CD4-positive, alpha-beta T cell treated with Interleukin-17A for 1 hour (primary cell): ENCODE data around the gene CASP9.

Experiments used
- DNase-seq: peaks from one replicate; pipeline ENCODE4 v3.0.0-alpha.2; 2020

The CASP9 gene

DNA sequence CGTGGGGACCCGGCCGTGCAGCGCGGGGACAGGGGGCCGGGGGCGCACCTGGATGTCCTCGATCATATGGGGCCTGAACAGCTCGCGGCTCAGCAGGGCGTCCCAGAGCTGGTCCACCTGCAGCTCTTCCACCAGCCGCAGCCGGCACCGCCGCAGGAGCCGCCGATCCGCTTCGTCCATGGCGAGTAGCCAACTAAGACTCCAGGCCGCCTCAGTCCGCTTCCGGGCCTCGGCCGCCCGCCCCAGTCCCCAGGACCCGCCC is at the start of gene CASP9:
CASP9 (minus strand) TSS at position 195 of the 262 bp plus-strand sequence; CDS start at position 180, 15 bp downstream.
- DNase-seq = no peak

DNA sequence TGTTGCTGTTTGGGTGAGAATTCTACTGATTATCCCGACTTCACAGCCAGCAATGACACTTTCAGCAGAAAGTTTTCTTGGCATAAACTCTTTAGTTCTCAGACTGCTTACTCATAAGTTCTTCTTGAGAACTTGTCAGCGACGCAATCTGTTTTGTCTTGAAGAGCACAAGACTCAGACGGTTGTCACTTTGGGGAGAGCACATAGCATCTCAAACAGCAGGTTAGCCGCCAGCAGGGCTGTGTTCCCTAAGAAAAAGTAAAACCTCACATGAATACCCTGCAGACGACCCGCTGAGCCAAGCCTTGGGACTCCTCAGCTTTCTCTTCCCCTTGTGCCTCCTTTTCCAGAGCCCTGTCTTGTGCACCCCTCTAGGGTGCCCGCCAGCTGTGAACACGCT is 49.5 kb upstream of the CASP9 start:
- DNase-seq = no peak

DNA sequence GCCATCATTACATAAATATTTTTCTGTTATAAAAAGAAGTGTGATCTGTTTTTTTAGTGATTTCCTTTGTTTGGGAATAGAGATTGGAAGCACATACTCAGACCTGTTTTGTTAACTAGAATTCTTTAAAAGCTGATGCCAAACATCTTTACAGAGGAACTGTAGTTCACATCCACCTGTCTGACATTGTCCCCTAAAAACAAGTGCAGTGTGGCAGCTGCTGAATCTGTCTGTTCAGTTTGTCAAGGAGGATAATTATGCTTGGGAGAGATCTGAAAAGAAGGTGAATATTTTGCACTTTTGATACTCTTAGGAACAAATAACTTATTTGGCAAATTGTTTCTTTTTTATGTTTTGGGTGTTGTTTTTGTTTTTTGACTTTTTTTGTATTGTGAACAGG is 47.3 kb upstream of the CASP9 start:
- DNase-seq = no peak

DNA sequence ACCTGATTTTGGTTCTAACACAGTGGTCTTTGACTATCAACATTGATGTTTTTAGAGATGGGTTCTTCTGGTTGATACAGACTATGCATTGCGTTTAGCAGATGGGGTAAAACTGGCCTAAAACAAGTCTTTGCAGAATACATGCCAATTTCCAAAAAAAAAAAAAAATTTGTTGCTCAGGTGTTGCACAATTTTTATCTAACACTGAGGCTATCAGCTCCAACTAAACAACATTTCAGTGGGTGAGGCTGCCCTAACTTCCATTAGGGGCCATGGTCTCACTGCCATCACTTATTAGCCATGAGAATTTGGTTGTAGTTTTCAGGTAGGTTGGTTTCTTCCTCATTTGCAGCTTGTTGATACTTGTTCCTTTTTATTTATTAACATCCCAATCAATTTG is 46.8 kb upstream of the CASP9 start:
- DNase-seq = no peak

DNA sequence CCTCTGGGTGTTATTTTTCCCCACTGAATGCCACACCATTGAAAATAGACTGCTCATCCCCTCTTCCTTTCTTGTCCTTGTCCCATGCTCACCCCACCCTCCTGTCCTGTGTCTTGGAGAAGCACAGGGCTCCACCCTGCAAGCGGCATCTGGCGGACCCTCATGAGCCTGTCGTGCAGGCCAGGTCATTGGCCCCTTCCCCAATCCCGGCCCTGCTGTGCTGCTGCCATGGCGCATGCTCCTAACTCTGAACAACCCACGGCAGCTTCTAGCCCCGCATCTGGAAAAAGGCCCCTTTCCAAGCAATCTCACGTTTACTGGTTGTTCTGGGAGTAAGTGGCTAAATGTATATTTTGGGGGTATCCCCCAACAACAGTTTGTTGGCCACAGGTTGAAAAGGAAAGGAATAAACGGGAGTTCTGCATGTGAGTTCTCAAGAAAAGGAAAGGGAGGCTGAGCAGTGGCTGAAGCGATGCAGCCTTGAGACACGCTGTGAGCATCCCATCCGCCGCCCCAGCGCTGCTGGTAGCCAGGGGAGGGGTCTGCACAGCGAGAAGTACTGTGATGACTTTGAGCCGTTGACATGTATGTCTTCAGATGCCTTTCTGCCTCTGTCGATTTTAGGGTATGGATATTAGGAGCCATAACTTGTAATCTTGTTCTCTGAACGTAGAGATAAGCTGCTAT is 44.5 kb upstream of the CASP9 start:
- DNase-seq = no peak

DNA sequence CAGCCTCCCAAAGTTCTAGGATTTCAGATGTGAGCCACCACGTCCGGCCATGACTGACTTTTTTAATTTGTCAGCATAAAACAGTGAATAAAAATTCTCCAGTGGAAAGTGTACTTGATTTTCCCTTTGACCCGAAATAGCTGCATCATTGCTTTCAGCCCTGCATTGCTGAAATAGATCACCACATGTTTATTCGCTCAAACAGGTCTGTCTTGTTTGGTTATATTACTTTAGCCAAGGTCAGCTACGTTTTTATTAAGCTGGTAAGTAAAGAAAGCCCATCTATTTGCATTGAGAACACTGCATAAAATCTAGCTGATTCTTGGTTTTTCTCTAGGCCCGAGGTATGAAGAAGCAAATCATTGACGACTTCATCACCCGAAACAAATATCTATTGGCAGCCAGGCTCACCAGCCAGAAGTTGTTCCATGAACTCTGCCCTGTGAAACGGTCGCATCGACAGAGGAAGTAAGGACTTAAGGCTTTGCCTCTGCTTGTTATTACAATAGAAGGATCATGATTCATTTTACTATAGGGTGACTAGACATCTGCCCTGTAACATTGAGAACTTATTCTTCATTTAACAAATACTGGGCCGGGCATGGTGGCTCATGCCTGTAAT is 35.3 kb upstream of the CASP9 start:
- DNase-seq = no peak

DNA sequence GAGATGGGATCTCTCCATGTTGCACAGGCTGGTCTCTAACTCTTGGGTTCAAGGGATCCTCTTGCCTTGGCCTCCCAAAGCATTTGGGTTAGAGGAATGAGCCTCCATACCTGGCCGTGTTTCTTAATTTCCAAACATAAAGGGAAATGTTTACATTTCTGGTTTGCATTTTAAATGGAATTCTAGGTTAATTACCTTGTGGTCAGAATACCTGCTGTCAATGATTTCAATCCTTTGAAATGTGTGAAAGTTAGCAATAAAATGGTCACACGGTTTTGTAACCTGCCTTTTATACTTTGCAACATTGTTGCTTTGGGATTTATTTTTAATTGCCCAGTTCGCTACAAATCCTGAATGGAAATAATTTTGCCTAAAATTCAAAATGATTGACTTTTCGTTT is 34.5 kb upstream of the CASP9 start:
- DNase-seq = no peak

DNA sequence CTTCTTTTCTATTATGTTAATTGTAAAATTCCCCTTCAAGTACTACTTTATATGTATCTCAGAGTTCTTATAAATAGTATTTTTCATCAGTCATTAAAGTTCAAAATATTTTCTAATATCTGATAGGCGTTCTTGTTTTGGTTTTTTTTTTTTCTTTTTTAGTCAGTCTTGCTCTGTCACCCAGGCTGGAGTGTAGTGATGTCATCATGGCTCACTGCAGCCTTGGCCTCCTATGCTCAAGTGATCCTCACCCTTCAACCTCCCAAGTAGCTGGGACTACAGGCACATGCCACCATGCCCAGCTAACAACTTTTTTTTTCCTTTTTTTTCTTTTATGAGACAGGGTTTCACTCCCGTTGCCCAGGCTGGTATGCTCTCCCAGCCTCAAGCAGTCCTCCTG is 33.6 kb upstream of the CASP9 start:
- no peak for DNase-seq

DNA sequence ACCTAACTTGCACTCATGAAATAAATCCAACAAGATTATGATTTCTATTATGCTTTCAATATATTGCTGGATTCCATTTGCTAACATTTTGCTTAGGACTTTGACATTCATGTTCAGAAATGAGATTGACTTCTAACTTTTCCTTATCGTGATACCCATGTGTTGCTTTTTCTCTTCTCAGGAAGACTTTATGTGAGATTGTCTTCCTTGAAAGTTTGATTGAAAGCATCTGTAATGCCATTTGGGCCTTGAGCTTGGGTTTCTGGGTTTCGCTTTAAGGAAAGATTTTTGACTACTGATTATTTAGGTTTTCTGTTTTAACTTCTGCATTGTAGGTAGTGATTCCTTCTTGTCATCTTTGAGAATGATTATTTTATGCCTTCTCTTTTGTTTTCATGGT is 33.0 kb upstream of the CASP9 start:
- no peak for DNase-seq

DNA sequence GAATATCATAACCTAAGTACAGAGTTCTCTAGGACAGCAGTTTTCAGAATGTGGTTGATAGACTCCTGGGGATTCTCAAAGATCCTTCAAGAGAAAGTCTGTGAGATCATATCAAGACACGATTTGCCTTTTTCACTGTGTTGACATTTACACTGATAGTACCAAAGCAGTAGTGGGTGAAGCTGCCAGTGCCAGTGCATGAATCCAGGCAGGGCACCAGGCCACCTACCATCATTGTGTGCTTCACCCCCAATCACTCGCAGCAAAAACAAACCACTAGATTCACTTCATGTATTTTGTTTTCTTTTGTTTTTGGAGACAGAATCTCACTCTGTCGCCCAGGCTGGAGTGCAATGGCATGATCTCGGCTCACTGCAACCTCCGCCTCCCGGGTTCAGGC is 26.6 kb upstream of the CASP9 start:
- no peak for DNase-seq

DNA sequence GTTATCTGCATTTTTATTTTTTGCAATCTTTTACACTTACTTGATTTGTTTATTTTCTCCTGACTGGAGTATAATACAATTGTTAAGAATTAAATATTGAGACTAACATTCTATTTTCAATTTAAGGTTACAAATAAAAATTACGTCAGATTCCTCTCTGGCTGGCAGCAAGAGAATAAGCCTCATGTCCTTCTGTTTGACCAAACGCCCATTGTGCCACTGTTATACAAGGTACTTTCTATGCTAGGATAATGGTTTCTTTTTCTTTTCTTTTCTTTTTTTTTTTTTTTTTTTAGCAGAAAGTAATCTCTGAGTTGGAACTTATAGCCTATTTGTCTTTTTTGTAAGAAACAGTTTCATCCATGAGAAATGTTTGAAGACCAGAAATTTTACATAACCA is 22.6 kb upstream of the CASP9 start:
- DNase-seq = no peak

DNA sequence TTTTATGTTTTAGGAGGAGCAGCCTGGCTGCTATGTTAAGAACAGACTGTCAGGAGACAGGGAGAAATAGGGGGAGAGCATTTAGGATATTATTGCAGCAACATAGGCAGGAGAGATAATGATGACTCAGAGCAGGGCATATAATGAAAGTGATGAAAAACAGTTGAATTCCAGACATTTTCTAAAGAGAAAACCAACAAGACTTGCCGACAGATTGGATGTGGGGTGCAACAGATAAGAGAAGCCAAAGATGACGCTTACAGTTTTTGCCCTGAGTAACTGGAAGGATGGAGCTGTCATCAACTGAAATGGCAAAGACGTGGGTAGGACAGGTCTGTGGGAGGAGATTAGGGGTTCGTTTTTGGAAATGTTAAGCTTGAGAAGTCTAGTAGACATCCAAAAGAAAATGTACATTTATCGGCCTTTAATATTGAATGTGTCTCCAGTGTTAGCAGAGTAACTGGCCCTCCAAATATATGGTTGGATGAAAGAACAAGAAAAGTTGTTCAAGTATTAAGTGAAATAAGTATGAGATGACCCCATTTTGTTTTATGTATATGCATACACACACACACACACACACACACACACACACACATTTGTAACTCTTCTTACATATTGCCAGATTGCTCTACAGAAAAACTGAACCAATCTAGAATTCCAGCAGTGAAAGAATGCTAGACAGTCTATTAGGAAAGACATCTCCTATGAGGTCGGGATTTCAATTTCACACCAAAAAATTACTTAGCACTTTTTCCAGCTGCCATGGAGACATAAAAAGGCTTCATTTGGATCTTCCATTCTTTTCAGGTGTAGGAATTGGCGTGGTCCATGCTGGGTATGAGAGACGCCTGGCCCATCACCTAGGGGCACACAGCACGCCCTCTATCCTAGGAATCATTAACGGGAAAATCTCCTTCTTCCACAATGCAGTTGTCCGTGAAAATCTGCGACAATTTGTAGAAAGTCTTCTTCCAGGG is 19.9 kb upstream of the CASP9 start:
- no peak for DNase-seq

DNA sequence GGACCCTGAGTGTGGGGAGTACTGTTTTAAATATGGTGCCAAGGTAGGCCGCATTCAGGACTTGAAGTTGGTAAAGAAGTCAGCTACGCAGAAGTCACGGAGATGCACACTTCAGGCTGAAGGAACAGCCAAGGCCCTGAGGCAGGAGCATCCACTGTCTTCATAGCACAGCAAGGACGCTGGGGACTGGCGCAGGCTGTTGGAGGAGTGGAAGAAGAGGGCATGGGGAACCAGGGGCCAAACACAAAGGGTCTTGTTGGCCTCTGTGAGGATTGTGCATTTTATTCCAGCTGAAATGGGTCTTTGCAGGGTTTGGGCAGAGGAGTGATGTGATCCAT is 19.2 kb upstream of the CASP9 start:
- no peak for DNase-seq

DNA sequence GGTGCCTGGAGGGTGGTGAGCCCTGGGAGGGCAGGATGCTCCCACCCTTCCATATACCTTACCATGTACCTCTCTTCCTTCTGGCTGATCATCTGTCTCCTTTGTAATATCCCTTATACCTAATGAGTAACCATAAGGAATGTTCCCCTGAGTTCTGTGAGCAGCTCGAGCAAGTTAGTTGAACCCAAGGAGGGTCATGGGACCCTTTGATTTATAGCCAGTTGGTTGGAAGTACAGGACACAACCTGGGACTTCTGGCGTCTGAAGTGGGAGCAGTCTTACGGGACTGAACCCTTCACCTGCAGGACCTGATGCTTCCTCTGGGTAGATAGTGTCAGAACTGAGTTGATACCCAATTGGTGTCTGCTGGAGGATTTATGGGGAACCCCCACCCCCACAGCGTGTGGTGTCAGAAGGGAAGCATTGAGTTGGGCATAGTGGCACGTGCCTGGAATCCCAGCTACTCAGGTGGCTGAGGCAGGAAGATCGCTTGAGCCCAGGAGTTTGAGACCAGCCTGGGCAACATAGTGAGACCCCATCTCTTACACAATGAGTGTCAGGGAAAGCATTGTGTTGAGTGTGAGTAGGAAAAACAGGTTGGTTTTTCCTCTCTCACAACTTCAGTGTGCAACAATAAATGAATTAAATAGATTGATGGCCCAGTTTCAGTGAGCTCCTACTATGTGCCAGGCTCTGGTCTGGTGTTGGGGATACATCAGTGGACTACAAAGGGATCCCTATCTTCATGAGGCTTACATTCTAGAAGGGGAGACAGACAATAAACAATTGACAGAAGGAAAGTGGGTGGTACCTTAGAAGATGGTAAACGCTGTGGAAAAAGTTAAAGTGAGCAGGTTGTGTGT is 18.6 kb upstream of the CASP9 start:
- DNase-seq = no peak

DNA sequence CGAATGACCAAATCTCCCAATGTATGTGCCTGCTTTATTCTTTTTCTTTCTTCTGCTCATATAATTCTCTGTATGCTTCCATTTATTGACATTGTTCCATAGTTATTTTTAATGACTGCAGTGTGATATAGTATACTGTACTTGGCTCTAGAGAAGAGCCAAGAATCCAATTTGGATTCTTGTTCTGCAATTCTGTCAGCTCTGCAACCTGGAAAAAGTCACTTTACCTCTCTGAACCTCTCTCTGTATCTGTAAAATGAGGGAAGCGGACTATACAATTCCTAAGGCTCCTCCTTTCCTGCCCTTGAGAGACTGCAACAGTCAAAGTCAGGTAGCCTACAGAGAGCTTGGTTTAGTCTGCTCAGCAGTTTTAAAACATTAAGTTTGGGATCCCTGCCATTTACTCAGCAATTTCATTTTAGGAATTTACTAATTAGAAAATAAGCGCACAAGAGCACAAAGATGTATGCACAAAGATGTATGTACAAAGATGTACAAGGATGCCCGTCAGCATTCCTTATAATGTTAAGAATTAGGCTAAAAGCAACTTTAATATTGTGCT is 17.3 kb upstream of the CASP9 start:
- no peak for DNase-seq

DNA sequence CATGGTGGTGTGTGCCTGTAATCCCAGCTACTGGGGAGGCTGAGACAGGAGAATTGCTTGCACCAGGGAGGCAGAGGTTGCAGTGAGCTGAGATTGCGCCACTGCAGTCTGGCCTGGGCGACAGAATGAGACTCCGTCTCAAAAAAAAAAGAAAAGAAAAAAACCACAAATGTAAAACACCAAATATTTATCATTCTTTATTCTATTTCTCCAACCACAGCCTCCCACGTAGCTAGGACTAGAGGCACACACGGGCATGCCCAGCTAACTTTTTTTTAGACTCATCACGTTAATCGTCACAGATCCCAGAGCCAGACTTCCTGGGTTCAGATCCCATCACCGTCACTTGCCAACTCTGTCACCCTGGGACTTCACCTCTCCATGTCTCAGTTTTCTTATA is 16.2 kb upstream of the CASP9 start:
- DNase-seq = no peak

DNA sequence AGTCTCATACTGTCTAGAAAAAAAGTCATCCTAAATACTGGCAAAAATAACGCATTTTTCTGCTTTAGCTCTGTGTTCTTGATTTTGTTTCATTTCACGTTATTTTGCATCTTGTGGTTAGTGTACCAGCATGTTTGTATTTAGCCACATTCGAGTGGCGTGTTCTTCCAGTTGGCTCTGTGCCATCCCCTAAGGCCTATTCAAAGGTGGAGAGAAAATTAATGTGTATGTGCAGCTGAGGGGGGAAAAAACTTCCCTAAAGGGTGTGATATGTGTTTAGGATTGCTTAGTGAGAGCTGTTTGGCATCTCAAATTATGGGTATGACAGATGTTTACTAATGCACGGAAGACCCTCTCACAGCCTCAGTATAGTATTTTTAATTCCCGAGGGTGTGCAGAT is 14.8 kb upstream of the CASP9 start:
- DNase-seq = no peak

DNA sequence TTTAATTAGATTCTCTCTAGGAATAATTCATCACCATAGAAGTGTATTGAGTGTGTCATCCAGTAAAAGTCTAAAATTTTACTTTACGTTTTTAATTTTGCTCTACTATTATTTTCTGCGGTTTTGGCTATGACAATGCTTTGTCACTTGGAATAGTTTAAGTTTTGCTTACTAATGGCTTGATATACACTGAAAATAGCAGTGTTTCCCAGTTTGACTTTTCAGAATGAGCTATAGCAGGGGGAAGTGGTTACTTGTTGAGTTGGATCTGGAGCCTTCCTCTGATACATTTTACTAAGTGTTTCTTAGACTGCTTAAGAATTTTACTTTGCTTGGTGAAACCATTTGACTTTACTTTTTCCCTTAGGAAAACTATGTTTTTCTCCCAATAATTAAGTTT is 7.7 kb upstream of the CASP9 start:
- no peak for DNase-seq

DNA sequence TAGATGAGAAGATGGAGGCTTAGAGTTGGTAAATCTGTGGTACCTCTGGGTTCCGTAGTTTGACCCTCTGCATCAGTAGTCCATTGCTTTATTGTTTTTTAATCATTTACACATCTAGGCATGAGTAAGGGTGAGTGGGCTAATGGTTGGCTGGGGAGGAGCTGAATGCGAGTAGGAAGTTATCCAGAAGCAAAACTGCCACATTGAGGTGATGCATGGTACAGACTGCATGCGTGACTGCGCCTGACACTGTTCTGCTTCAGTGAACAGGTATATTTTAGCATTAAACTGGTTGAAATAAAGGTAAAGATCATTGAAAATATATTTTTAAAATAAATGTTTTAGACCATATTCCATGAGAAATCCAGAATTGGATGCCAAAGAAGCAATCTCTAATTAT is 7.0 kb upstream of the CASP9 start:
- no peak for DNase-seq

DNA sequence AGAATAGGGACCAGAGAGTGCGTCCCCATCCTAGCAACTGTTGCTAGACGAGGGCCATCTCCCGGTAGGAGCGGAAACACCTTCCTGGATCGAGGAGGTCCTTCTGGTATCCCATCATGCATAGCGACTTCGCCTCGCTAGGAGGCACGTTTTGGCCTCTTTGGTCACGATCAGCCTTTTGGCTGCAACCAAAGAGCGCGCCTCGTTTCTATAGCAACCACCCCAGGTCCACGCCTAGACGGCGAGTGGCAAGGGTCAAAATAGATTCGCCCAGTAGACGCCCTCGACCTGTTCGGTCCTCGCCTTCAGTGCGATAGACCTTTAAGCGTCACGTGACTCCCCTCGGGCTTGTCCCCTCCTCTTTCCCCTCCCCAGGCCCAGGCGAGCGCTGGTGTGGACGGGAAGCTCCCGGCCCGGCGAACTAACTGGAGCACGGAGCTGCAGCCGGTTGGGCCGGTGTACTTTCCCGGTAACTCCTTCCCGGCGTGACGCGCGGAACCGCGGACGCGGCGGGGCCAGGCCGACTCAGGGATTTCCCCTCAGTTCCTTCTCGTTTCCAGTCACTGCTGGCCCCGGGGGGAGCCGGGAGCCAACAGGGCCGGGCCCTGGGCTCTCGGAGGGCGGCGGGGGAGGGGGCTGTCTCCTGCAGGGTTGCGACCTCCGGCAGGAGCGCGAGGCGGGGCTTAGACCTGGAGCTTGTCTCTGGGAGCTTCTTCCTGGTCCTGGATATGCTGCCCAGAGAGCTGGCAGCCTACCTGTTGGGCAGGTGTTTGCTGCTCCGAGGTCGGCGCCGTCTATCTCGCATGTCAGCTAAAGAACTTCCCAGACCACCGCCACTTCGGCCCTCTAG is 2.7 kb upstream of the CASP9 start, which contains the start of gene DNAJC16:
DNAJC16 (plus strand) TSS at position 359 of the 850 bp plus-strand sequence. CDS start 2,258 bp downstream, outside the sequence.
- peak; percentile 99 for DNase-seq

DNA sequence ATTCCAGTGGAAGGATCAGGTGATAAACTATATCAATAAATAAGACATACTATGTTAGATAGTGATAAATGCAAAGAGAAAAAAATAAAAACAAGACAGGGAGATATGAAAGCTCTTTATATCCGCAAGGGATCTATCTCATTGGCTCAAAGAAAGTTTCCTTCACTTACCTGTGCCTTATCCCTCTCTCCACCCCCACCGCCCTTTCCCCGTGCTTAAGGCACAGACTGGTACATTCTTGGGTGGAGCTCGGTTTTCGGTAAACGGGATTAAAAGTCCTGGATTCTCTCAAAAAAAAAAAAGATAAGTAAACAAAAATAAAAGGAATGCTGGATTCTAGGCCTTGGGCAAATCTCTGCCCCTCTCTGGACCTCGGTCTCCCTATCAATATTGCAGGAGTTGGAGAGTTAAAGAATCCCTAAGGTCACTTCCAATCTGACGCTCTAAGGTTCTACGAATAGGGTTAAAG is 2.0 kb upstream of the CASP9 start:
- DNase-seq = no peak
